ENCODE results near the gene NFKBIA.

DNA sequence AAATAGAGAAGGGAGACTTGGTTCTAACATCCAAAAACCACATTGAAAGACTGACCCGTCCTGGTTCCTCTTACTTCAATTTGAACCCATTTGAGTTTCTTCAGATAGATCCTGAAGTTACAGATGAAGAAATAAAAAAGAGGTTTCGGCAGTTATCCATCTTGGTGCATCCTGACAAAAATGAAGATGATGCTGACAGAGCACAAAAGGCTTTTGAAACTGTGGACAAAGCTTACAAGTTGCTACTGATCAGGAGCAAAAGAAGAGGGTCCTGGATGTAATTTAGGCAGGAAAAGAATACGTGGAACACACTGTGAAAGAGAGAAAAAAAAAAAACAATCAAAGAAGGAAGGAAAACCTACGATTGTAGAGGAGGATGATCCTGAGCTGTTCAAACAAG lies 25.4 kb upstream of the NFKBIA start:
- TF ChIP-seq, protein P1, sequence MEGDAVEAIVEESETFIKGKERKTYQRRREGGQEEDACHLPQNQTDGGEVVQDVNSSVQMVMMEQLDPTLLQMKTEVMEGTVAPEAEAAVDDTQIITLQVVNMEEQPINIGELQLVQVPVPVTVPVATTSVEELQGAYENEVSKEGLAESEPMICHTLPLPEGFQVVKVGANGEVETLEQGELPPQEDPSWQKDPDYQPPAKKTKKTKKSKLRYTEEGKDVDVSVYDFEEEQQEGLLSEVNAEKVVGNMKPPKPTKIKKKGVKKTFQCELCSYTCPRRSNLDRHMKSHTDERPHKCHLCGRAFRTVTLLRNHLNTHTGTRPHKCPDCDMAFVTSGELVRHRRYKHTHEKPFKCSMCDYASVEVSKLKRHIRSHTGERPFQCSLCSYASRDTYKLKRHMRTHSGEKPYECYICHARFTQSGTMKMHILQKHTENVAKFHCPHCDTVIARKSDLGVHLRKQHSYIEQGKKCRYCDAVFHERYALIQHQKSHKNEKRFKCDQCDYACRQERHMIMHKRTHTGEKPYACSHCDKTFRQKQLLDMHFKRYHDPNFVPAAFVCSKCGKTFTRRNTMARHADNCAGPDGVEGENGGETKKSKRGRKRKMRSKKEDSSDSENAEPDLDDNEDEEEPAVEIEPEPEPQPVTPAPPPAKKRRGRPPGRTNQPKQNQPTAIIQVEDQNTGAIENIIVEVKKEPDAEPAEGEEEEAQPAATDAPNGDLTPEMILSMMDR (IDR thresholded peaks at IDR 0.05; ENCODE audit: control extremely low read depth in 1 of 3, insufficient read depth in 1 of 3, low read depth in 1 of 3, low read length in 3 of 3) = no peak
- no peak for TF ChIP-seq EP300 (IDR thresholded peaks at IDR 0.05; ENCODE audit: borderline replicate concordance in 1 of 2, low read depth in 2 of 2, low read length in 2 of 2)
- no peak for TF ChIP-seq TAF1 (IDR thresholded peaks at IDR 0.05; ENCODE audit: low read depth, low read length)
- no peak for TF ChIP-seq POLR2A (IDR thresholded peaks at IDR 0.05; ENCODE audit: control extremely low read depth in 1 of 2, low read depth in 2 of 2, low read length in 2 of 2)
- no peak for TF ChIP-seq POLR2AphosphoS5 (IDR thresholded peaks at IDR 0.05; ENCODE audit: low read depth, low read length)
- no peak for TF ChIP-seq TBP (IDR thresholded peaks at IDR 0.05; ENCODE audit: low read depth, low read length)
- no peak for TF ChIP-seq RFX5 (IDR thresholded peaks at IDR 0.05; ENCODE audit: borderline replicate concordance, low read depth, low read length)
- no peak for TF ChIP-seq GABPA (IDR thresholded peaks at IDR 0.05; ENCODE audit: borderline replicate concordance, insufficient read depth, low read length)
- no peak for TF ChIP-seq RNF2 (IDR thresholded peaks at IDR 0.05; ENCODE audit: borderline replicate concordance, low read depth, low read length, missing control alignments, poor library complexity, severe bottlenecking)
- TF ChIP-seq JUN (IDR thresholded peaks at IDR 0.05; ENCODE audit: low read depth, low read length) = no peak
- TF ChIP-seq YY1 (IDR thresholded peaks at IDR 0.05; ENCODE audit: low read depth, low read length) = no peak
- TF ChIP-seq PHF8 (conservative IDR thresholded peaks at IDR 0.05; ENCODE audit: low read depth, low read length) = no peak
- no peak for TF ChIP-seq RXRA (IDR thresholded peaks at IDR 0.05; ENCODE audit: insufficient read depth, low read depth, low read length)
- no peak for TF ChIP-seq CBX5 (IDR thresholded peaks at IDR 0.05; ENCODE audit: low read depth, low read length)

Measured in H1 (cell line).